Gastroesophageal sphincter (tissue), 3 donors: ENCODE measurements around the gene BTBD2.

ENCODE experiments used
- EP300 ChIP-seq: sonication (generic); formaldehyde crosslinking; IDR thresholded peaks from one replicate; pipeline ENCODE4 v1.6.1; 2017; ENCODE audit warnings: antibody characterized with exemption, mild to moderate bottlenecking
- POLR2A ChIP-seq, 2 donors: fragments of 450-650 bp; IDR thresholded peaks; one replicate each; pipeline ENCODE4 v1.6.1; 2017; ENCODE audit warnings: antibody characterized with exemption in 2 of 2, mild to moderate bottlenecking in 2 of 2, moderate library complexity in 1 of 2
- TF ChIP-seq, protein P1 (sequence below), 4 experiments: fragments of 200-600 bp in 2 of 4; fragments of 450-650 bp in 2 of 4; sonication (generic) in 1 of 4; IDR thresholded peaks; one replicate each; pipeline ENCODE4 v1.5.1; 2017 to 2019; ENCODE audit warnings: antibody characterized with exemption in 4 of 4, mild to moderate bottlenecking in 2 of 4, moderate library complexity in 2 of 4

DNA sequence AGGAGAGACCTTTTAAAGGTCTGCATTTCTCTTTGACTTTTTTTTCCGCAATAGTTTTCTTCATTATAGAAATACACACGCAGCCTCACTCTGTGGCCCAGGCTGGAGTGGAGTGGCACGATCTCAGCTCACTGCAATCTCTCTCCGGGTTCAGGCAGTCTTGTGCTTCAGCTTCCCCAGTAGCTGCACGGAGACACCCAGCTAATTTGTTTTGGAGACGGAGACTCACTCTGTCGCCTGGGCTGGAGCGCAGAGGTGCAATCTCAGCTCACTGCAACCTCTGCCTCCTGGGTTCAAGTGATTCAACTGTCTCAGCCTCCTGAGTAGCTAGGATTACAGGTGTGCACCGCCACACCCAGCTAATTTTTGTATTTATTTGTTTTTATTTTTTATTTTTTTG, 47.3 kb upstream of the BTBD2 start:
- TF ChIP-seq EP300 (no peak), POLR2A (IDR thresholded peaks at IDR 0.05) (no peak)
- TF ChIP-seq, protein P1, sequence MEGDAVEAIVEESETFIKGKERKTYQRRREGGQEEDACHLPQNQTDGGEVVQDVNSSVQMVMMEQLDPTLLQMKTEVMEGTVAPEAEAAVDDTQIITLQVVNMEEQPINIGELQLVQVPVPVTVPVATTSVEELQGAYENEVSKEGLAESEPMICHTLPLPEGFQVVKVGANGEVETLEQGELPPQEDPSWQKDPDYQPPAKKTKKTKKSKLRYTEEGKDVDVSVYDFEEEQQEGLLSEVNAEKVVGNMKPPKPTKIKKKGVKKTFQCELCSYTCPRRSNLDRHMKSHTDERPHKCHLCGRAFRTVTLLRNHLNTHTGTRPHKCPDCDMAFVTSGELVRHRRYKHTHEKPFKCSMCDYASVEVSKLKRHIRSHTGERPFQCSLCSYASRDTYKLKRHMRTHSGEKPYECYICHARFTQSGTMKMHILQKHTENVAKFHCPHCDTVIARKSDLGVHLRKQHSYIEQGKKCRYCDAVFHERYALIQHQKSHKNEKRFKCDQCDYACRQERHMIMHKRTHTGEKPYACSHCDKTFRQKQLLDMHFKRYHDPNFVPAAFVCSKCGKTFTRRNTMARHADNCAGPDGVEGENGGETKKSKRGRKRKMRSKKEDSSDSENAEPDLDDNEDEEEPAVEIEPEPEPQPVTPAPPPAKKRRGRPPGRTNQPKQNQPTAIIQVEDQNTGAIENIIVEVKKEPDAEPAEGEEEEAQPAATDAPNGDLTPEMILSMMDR (IDR thresholded peaks at IDR 0.05): no peak
